Measurements from ENCODE around the gene ISG20L2.

The ISG20L2 gene

GRCh38 chr1:156755527-156755950 is 27.0 kb upstream of the ISG20L2 start:
- DNase-seq (ENCODE audit: low read depth, low spot score), result no peak
- H3K27ac ChIP-seq, result no peak overlapping the region

- no peak for DNase-seq (ENCODE audit: low read depth, low spot score)
- H3K27ac ChIP-seq, result no peak overlapping the region
These were observed 25.7 kb upstream of the ISG20L2 start for GRCh38 chr1:156754219-156754618.

- no peak for DNase-seq (ENCODE audit: low read depth, low spot score)
- peak overlapping the region; percentile 100 for H3K27ac ChIP-seq
These were observed 24.4 kb upstream of the ISG20L2 start for GRCh38 chr1:156752843-156753482.

- peak; percentile 79 for DNase-seq (ENCODE audit: low read depth, low spot score)
- H3K27ac ChIP-seq, result peak overlapping the region; percentile 100
These were observed 23.4 kb upstream of the ISG20L2 start for GRCh38 chr1:156751757-156752481.

GRCh38 chr1:156751451-156751756 is 22.8 kb upstream of the ISG20L2 start, which contains the start of gene HDGF:
Gene HDGF, minus strand, starts transcription at chr1:156751675. Its CDS starts 246 bp downstream, at chr1:156751429.
- peak within 1 kb of the TSS; percentile 100 for H3K27ac ChIP-seq
- DNase-seq (ENCODE audit: low read depth, low spot score), result no peak

GRCh38 chr1:156750711-156751450 is 22.3 kb upstream of the ISG20L2 start:
- DNase-seq (ENCODE audit: low read depth, low spot score), result no peak
- peak overlapping the region; percentile 100 for H3K27ac ChIP-seq

- no peak for DNase-seq (ENCODE audit: low read depth, low spot score)
- peak overlapping the region; percentile 100 for H3K27ac ChIP-seq
These were observed 21.7 kb upstream of the ISG20L2 start for GRCh38 chr1:156750191-156750672.

GRCh38 chr1:156749419-156750118 is 21.0 kb upstream of the ISG20L2 start:
- peak overlapping the region; percentile 100 for H3K27ac ChIP-seq
- DNase-seq (ENCODE audit: low read depth, low spot score), result no peak

- peak overlapping the region; percentile 100 for H3K27ac ChIP-seq
- DNase-seq (ENCODE audit: low read depth, low spot score), result no peak
These were observed 20.3 kb upstream of the ISG20L2 start for GRCh38 chr1:156748670-156749418.

GRCh38 chr1:156747742-156748669 is 19.4 kb upstream of the ISG20L2 start:
- DNase-seq (ENCODE audit: low read depth, low spot score), result no peak
- peak overlapping the region; percentile 100 for H3K27ac ChIP-seq

- peak; percentile 57 for DNase-seq (ENCODE audit: low read depth, low spot score)
- peak overlapping the region; percentile 100 for H3K27ac ChIP-seq
These were observed 18.4 kb upstream of the ISG20L2 start for GRCh38 chr1:156746728-156747631.

- no peak for DNase-seq (ENCODE audit: low read depth, low spot score)
- peak overlapping the region; percentile 100 for H3K27ac ChIP-seq
These were observed 17.8 kb upstream of the ISG20L2 start for GRCh38 chr1:156746406-156746727.

GRCh38 chr1:156745881-156746280 is 17.3 kb upstream of the ISG20L2 start:
- peak overlapping the region; percentile 100 for H3K27ac ChIP-seq
- DNase-seq (ENCODE audit: low read depth, low spot score), result no peak

GRCh38 chr1:156744786-156745419 is 16.3 kb upstream of the ISG20L2 start:
- peak overlapping the region; percentile 100 for H3K27ac ChIP-seq

GRCh38 chr1:156744344-156744743 is 15.8 kb upstream of the ISG20L2 start:
- H3K27ac ChIP-seq, result peak overlapping the region; percentile 100
- no peak for DNase-seq (ENCODE audit: low read depth, low spot score)

More at GRCh38 chr1:156744786-156745419, 16.3 kb upstream of the ISG20L2 start:
- no peak for DNase-seq (ENCODE audit: low read depth, low spot score)

- H3K27ac ChIP-seq, result peak overlapping the region; percentile 76
- DNase-seq (ENCODE audit: low read depth, low spot score), result no peak
These were observed 15.1 kb upstream of the ISG20L2 start for GRCh38 chr1:156743367-156744302.

All from epithelial cell of prostate (primary cell).